ENCODE results near the gene SERPINH1. TPM values are rescaled to one million over a fixed set of nuclear protein-coding genes. Genes with fewer than 3 reads are reported as not detected.
A peak's percentile ranks its signal among the peaks of the same experiment; 100 is the strongest.

SERPINH1 gene
- total and polyA plus RNA-seq, 2 donors (not counting 1 experiment from before 2014, with no cell fraction given), result 3.0 to 5.7 TPM

GRCh38 chr11:75514596-75514995 is 47.5 kb upstream of the SERPINH1 start:
- Mint-ChIP-seq H3K4me1 (peaks cover 66% of the 10 kb centered on the region), H3K27ac (peak overlapping the region; percentile 20), H3K4me3 (no peak overlapping the region), H3K9me3 (ENCODE audit: insufficient read depth) (no peaks in the 10 kb centered on the region), H3K27me3 (no peaks in the 10 kb centered on the region)
- no peaks in the 10 kb centered on the region for H3K27me3 ChIP-seq (replicated peaks in 1 of 4; ENCODE audit: control extremely low read depth in 1 of 4, control insufficient read depth in 3 of 4, insufficient read depth in 4 of 4, low read length in 3 of 4)
- no peaks in the 10 kb centered on the region for H4K20me1 ChIP-seq (ENCODE audit: control insufficient read depth, insufficient read depth, low read length, poor library complexity, severe bottlenecking)
- TF ChIP-seq, protein P1, sequence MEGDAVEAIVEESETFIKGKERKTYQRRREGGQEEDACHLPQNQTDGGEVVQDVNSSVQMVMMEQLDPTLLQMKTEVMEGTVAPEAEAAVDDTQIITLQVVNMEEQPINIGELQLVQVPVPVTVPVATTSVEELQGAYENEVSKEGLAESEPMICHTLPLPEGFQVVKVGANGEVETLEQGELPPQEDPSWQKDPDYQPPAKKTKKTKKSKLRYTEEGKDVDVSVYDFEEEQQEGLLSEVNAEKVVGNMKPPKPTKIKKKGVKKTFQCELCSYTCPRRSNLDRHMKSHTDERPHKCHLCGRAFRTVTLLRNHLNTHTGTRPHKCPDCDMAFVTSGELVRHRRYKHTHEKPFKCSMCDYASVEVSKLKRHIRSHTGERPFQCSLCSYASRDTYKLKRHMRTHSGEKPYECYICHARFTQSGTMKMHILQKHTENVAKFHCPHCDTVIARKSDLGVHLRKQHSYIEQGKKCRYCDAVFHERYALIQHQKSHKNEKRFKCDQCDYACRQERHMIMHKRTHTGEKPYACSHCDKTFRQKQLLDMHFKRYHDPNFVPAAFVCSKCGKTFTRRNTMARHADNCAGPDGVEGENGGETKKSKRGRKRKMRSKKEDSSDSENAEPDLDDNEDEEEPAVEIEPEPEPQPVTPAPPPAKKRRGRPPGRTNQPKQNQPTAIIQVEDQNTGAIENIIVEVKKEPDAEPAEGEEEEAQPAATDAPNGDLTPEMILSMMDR (IDR thresholded peaks at IDR 0.05), result no peak
- TF ChIP-seq EZH2 (IDR thresholded peaks at IDR 0.05; ENCODE audit: borderline replicate concordance, insufficient read depth, low read depth, low read length, poor library complexity, severe bottlenecking), result no peak
- H2AFZ ChIP-seq (ENCODE audit: insufficient read depth, low read depth, low read length, poor library complexity, severe bottlenecking), result no peak overlapping the region
- H3K79me2 ChIP-seq (ENCODE audit: control insufficient read depth, insufficient read depth, low read length), result peaks cover 7% of the 10 kb centered on the region
- H3K4me1 ChIP-seq (ENCODE audit: control insufficient read depth in 2 of 2, insufficient read depth in 2 of 2, low read length in 2 of 2), result peaks cover 39 to 61% of the 10 kb centered on the region in 2 donors
- no peak overlapping the region for H3K4me3 ChIP-seq (ENCODE audit: control extremely low read depth in 1 of 5, extremely low read depth in 1 of 5, insufficient read depth in 1 of 5, low read depth in 2 of 5, low read length in 4 of 5)
- no peak overlapping the region for H3K4me2 ChIP-seq (replicated peaks; ENCODE audit: low read depth, low read length, poor library complexity, severe bottlenecking)
- peaks cover 0 to 3% of the 10 kb centered on the region in 2 experiments for H3K36me3 ChIP-seq (replicated peaks in 1 of 2; ENCODE audit: control extremely low read depth in 1 of 2, control insufficient read depth in 1 of 2, extremely low read depth in 1 of 2, insufficient read depth in 2 of 2, low read length in 1 of 2)
- H3K27ac ChIP-seq (ENCODE audit: low read length in 2 of 2), result no peak overlapping the region
- peaks cover 0 to 8% (median 0%) of the 10 kb centered on the region in 3 donors for H3K9me3 ChIP-seq (ENCODE audit: control extremely low read depth in 1 of 3, control insufficient read depth in 2 of 3, insufficient read depth in 1 of 3, low read length in 2 of 3)
- DNase-seq (no peak), ATAC-seq (ENCODE audit: low read depth) (no peak)
- intact Hi-C loops (cut with micrococcal nuclease), result no loop called here
- ChIA-PET POLR2A (no interaction called here), CTCF (no interaction called here)
- no peak overlapping the region for H3K9ac ChIP-seq (ENCODE audit: low read length)

- no peak for DNase-seq
- Histone ChIP-seq H3K79me2 (ENCODE audit: control insufficient read depth, insufficient read depth, low read length) (peaks cover 7% of the 10 kb centered on the region), H3K36me3 (replicated peaks in 1 of 2; ENCODE audit: control extremely low read depth in 1 of 2, control insufficient read depth in 1 of 2, extremely low read depth in 1 of 2, insufficient read depth in 2 of 2, low read length in 1 of 2) (no peaks in the 10 kb centered on the region), H3K9ac (ENCODE audit: low read length) (no peak overlapping the region), H4K20me1 (ENCODE audit: control insufficient read depth, insufficient read depth, low read length, poor library complexity, severe bottlenecking) (no peaks in the 10 kb centered on the region), H3K9me3 (ENCODE audit: control extremely low read depth in 1 of 3, control insufficient read depth in 2 of 3, insufficient read depth in 1 of 3, low read length in 2 of 3) (peaks cover 0 to 8% (median 0%) of the 10 kb centered on the region in 3 donors), H3K4me3 (ENCODE audit: control extremely low read depth in 1 of 5, extremely low read depth in 1 of 5, insufficient read depth in 1 of 5, low read depth in 2 of 5, low read length in 4 of 5) (no peak overlapping the region), H2AFZ (ENCODE audit: insufficient read depth, low read depth, low read length, poor library complexity, severe bottlenecking) (no peak overlapping the region), H3K4me2 (replicated peaks; ENCODE audit: low read depth, low read length, poor library complexity, severe bottlenecking) (no peak overlapping the region), H3K27ac (ENCODE audit: low read length in 2 of 2) (no peak overlapping the region), H3K4me1 (ENCODE audit: control insufficient read depth in 2 of 2, insufficient read depth in 2 of 2, low read length in 2 of 2) (peaks cover 39 to 55% of the 10 kb centered on the region in 2 donors), H3K27me3 (replicated peaks in 1 of 4; ENCODE audit: control extremely low read depth in 1 of 4, control insufficient read depth in 3 of 4, insufficient read depth in 4 of 4, low read length in 3 of 4) (no peaks in the 10 kb centered on the region)
- Mint-ChIP-seq H3K27me3 (no peaks in the 10 kb centered on the region), H3K4me1 (peaks cover 62% of the 10 kb centered on the region), H3K9me3 (ENCODE audit: insufficient read depth) (no peaks in the 10 kb centered on the region), H3K27ac (peak overlapping the region; percentile 26), H3K4me3 (peak overlapping the region; percentile 81)
- intact Hi-C loops (cut with micrococcal nuclease), result no loop called here
- POLR2A ChIA-PET, result interaction anchor here (0.6 kb wide), 2 partner anchors 8 to 17 kb away, joined by 3 to 5 read pairs; no protein-coding TSS in a partner anchor
- TF ChIP-seq, protein P1 (IDR thresholded peaks at IDR 0.05), result no peak
- TF ChIP-seq EZH2 (IDR thresholded peaks at IDR 0.05; ENCODE audit: borderline replicate concordance, insufficient read depth, low read depth, low read length, poor library complexity, severe bottlenecking), result no peak
- CTCF ChIA-PET, result no interaction called here
- ATAC-seq (ENCODE audit: low read depth), result no peak
- 93% methylated on average over 3 of the region's 3 CpGs for WGBS (ENCODE audit: insufficient coverage)
These were observed 45.9 kb upstream of the SERPINH1 start for GRCh38 chr11:75516140-75516539.
